ENCODE results near the gene SLC35E3. TPM values are rescaled to one million over a fixed set of nuclear protein-coding genes. Genes with fewer than 3 reads are reported as not detected.
"Not testable (repeated sequence)": the region's sequence is repeated elsewhere in the genome, so short reads cannot be mapped to it uniquely, and the experiment has no call there.

Gene SLC35E3
- total RNA-seq, 1 donor from 2014 or later = 16.5 TPM

DNA sequence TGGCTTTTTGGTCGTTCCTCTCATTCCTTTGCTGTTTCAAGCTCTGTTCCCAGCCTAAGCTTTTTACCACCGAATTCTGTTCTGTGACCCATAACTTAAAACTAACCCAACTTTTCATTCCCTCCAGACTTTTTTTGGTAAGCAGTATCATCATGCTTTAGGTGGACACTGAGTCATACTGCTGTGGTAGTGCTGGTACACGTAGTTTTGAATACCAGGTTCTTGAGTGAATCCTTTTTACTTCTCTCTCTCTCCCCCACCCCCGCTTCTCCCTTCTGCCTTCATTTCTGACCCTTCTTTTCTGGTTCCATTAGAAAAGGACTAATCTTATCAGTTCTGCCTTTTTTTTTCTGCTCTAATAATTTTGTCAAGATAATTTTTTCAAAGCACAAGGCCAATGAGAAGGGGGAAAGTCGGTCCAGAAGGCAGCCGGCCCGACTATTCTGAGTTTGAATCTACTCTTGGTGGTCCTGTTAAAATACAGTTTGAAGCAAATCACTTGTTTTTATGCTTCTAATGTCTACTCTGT, 59.7 kb downstream of the SLC35E3 start:
- no peak for TF ChIP-seq CTCF (IDR thresholded peaks at IDR 0.05)
- Histone ChIP-seq H3K27ac (no peak overlapping the region), H3K36me3 (peaks cover 15% of the 10 kb centered on the region), H3K4me1 (peaks cover 19% of the 10 kb centered on the region), H3K4me3 (no peak overlapping the region), H3K27me3 (ENCODE audit: low read depth) (no peaks in the 10 kb centered on the region), H3K9me3 (no peaks in the 10 kb centered on the region)
- DNase-seq (no peak), ATAC-seq (no peak)
- intact Hi-C loops (cut with DNase I) = no loop called here

GRCh38 chr12:68806488-68807237, 60.7 kb downstream of the SLC35E3 start:
- no peak for TF ChIP-seq CTCF (IDR thresholded peaks at IDR 0.05)
- H3K9me3 ChIP-seq = no peaks in the 10 kb centered on the region
- H3K27me3 ChIP-seq (ENCODE audit: low read depth) = no peaks in the 10 kb centered on the region
- H3K36me3 ChIP-seq = peaks cover 25% of the 10 kb centered on the region
- H3K4me3 ChIP-seq = peak overlapping the region; percentile 94
- peak overlapping the region; percentile 99 for H3K27ac ChIP-seq
- intact Hi-C loops (cut with DNase I) = no loop called here
- peaks cover 29% of the 10 kb centered on the region for H3K4me1 ChIP-seq
- DNase-seq = no peak
- ATAC-seq = no peak

DNA sequence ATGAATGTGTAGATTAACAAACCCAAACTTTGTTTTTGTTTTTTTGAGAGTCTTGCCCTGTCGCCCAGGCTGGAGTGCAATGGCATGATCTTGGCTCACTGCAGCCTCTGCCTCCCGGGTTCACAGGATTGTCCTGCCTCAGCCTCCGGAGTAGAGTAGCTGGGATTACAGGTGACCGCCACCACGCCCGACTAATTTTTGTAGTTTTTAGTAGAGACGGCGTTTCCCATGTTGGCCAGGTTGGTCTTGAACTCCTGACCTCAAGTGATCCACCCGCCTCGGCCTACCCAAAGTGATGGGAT, 61.2 kb downstream of the SLC35E3 start:
- intact Hi-C loops (cut with DNase I) = not testable (repeated sequence)
- peak overlapping the region; percentile 99 for H3K27ac ChIP-seq

GRCh38 chr12:68807576-68808387, 61.8 kb downstream of the SLC35E3 start, which contains the start of gene MDM2:
Gene MDM2, plus strand, starts transcription at chr12:68808177. Its CDS starts 301 bp downstream, at chr12:68808478.
- intact Hi-C loops (cut with DNase I) = no loop called here
- Histone ChIP-seq H3K36me3 (peaks cover 35% of the 10 kb centered on the region), H3K4me3 (peak within 1 kb of the TSS; percentile 94)

More for the DNA sequence above, 61.2 kb downstream of the SLC35E3 start:
- Histone ChIP-seq H3K36me3 (peaks cover 30% of the 10 kb centered on the region), H3K4me1 (peaks cover 35% of the 10 kb centered on the region), H3K4me3 (peak overlapping the region; percentile 94)
- not testable (repeated sequence) for DNase-seq; ATAC-seq; H3K27me3 ChIP-seq (ENCODE audit: low read depth); H3K9me3 ChIP-seq

DNA sequence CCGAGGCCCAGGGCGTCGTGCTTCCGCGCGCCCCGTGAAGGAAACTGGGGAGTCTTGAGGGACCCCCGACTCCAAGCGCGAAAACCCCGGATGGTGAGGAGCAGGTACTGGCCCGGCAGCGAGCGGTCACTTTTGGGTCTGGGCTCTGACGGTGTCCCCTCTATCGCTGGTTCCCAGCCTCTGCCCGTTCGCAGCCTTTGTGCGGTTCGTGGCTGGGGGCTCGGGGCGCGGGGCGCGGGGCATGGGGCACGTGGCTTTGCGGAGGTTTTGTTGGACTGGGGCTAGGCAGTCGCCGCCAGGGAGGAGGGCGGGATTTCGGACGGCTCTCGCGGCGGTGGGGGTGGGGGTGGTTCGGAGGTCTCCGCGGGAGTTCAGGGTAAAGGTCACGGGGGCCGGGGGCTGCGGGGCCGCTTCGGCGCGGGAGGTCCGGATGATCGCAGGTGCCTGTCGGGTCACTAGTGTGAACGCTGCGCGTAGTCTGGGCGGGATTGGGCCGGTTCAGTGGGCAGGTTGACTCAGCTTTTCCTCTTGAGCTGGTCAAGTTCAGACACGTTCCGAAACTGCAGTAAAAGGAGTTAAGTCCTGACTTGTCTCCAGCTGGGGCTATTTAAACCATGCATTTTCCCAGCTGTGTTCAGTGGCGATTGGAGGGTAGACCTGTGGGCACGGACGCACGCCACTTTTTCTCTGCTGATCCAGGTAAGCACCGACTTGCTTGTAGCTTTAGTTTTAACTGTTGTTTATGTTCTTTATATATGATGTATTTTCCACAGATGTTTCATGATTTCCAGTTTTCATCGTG, 62.6 kb downstream of the SLC35E3 start:
- Histone ChIP-seq H3K27me3 (ENCODE audit: low read depth) (no peaks in the 10 kb centered on the region), H3K36me3 (peaks cover 43% of the 10 kb centered on the region), H3K9me3 (no peaks in the 10 kb centered on the region), H3K27ac (peak overlapping the region; percentile 99), H3K4me1 (peaks cover 47% of the 10 kb centered on the region), H3K4me3 (peak overlapping the region; percentile 94)
- intact Hi-C loops (cut with DNase I) = no loop called here
- TF ChIP-seq CTCF (IDR thresholded peaks at IDR 0.05) = no peak
- ATAC-seq (peak; percentile 86), DNase-seq (peak; percentile 87)

More at GRCh38 chr12:68807576-68808387, 61.8 kb downstream of the SLC35E3 start, which contains the start of gene MDM2:
- DNase-seq (peak; percentile 98), ATAC-seq (peak; percentile 96 to 97)
- Histone ChIP-seq H3K27me3 (ENCODE audit: low read depth) (no peaks in the 10 kb centered on the region), H3K27ac (peak within 1 kb of the TSS; percentile 99), H3K4me1 (peaks cover 41% of the 10 kb centered on the region), H3K9me3 (no peaks in the 10 kb centered on the region)
- peak; percentile 74 for TF ChIP-seq CTCF (IDR thresholded peaks at IDR 0.05)
